Measurements from ENCODE around the gene AP5Z1. TPM values are rescaled to one million over a fixed set of nuclear protein-coding genes. Genes with fewer than 3 reads are reported as not detected.

AP5Z1 gene
- total RNA-seq, 1 donor from 2014 or later: 36.9 TPM

- Mint-ChIP-seq H3K4me1 (ENCODE audit: unreplicated experiment) (peaks cover 20% of the 10 kb centered on the region), H3K36me3 (no peaks in the 10 kb centered on the region), H3K9me3 (no peaks in the 10 kb centered on the region), H3K4me3 (peak overlapping the region; percentile 98), H3K27ac (peak overlapping the region; percentile 98), H3K27me3 (no peaks in the 10 kb centered on the region)
- DNase-seq (ENCODE audit: extremely low spot score, unreplicated experiment): no peak
- TF ChIP-seq CTCF (conservative IDR thresholded peaks at IDR 0.05): no peak
Observed at GRCh38 chr7:4774658-4775249, 669 bp upstream of the AP5Z1 start.

GRCh38 chr7:4775848-4776623 lies 613 bp downstream of the AP5Z1 start:
- peak overlapping the region; percentile 98 for H3K27ac Mint-ChIP-seq
- TF ChIP-seq CTCF (conservative IDR thresholded peaks at IDR 0.05): no peak
- no peaks in the 10 kb centered on the region for H3K27me3 Mint-ChIP-seq
- H3K9me3 Mint-ChIP-seq: no peaks in the 10 kb centered on the region
- H3K4me3 Mint-ChIP-seq: peak overlapping the region; percentile 98
- no peak for DNase-seq (ENCODE audit: extremely low spot score, unreplicated experiment)
- H3K4me1 Mint-ChIP-seq (ENCODE audit: unreplicated experiment): peaks cover 20% of the 10 kb centered on the region
- no peaks in the 10 kb centered on the region for H3K36me3 Mint-ChIP-seq

- H3K4me3 Mint-ChIP-seq: no peak overlapping the region
- no peak for TF ChIP-seq CTCF (conservative IDR thresholded peaks at IDR 0.05)
- no peak for DNase-seq (ENCODE audit: extremely low spot score, unreplicated experiment)
- H3K4me1 Mint-ChIP-seq (ENCODE audit: unreplicated experiment): peaks cover 19% of the 10 kb centered on the region
- H3K27me3 Mint-ChIP-seq: no peaks in the 10 kb centered on the region
- H3K9me3 Mint-ChIP-seq: no peaks in the 10 kb centered on the region
- H3K27ac Mint-ChIP-seq: no peak overlapping the region
- H3K36me3 Mint-ChIP-seq: no peaks in the 10 kb centered on the region
Observed at GRCh38 chr7:4779118-4779517, 3.7 kb downstream of the AP5Z1 start.

- no peak for TF ChIP-seq CTCF (conservative IDR thresholded peaks at IDR 0.05)
Observed at GRCh38 chr7:4781366-4782069, 6.1 kb downstream of the AP5Z1 start.

GRCh38 chr7:4782333-4783291 lies 7.2 kb downstream of the AP5Z1 start:
- Mint-ChIP-seq H3K27ac (no peak overlapping the region), H3K36me3 (no peaks in the 10 kb centered on the region), H3K9me3 (no peaks in the 10 kb centered on the region), H3K27me3 (no peaks in the 10 kb centered on the region), H3K4me1 (ENCODE audit: unreplicated experiment) (no peaks in the 10 kb centered on the region), H3K4me3 (no peak overlapping the region)
- TF ChIP-seq CTCF (conservative IDR thresholded peaks at IDR 0.05): no peak
- DNase-seq (ENCODE audit: extremely low spot score, unreplicated experiment): no peak

More at GRCh38 chr7:4781366-4782069, 6.1 kb downstream of the AP5Z1 start:
- H3K27me3 Mint-ChIP-seq: no peaks in the 10 kb centered on the region
- H3K4me3 Mint-ChIP-seq: no peak overlapping the region
- H3K9me3 Mint-ChIP-seq: no peaks in the 10 kb centered on the region
- peaks cover 5% of the 10 kb centered on the region for H3K4me1 Mint-ChIP-seq (ENCODE audit: unreplicated experiment)
- no peaks in the 10 kb centered on the region for H3K36me3 Mint-ChIP-seq
- no peak overlapping the region for H3K27ac Mint-ChIP-seq
- DNase-seq (ENCODE audit: extremely low spot score, unreplicated experiment): no peak
